Peyer's patch (tissue), 4 donors: ENCODE measurements around the gene RBM4. TPM values are rescaled to one million over a fixed set of nuclear protein-coding genes. Genes with fewer than 3 reads are reported as not detected.
"Not testable (repeated sequence)": the region's sequence is repeated elsewhere in the genome, so short reads cannot be mapped to it uniquely, and the experiment has no call there.

Experiments
- DNase-seq, 3 donors: peaks; one replicate each; pipeline ENCODE4 v3.0.0-alpha.2; 2017 to 2019
- H3K27ac ChIP-seq, 4 donors: fragments of 200-600 bp; sonication (generic); one replicate each; pipeline ENCODE4 v1.5.1; 2016 to 2019
- H3K27me3 ChIP-seq, 2 donors: fragments of 200-600 bp; sonication (generic); one replicate each; pipeline ENCODE4 v1.5.1; 2019
- H3K36me3 ChIP-seq, 3 donors: fragments of 200-600 bp; sonication (generic); one replicate each; pipeline ENCODE4 v1.5.1; 2016 to 2019
- H3K4me1 ChIP-seq, 4 donors: fragments of 200-600 bp; sonication (generic); one replicate each; pipeline ENCODE4 v1.5.1; 2016 to 2019
- H3K4me3 ChIP-seq, 4 donors: fragments of 200-600 bp; sonication (generic); 1 replicate in 3 of 4; 2 replicates in 1 of 4; pipeline ENCODE4 v1.5.1; 2016 to 2019; ENCODE audit warnings: mild to moderate bottlenecking in 1 of 4
- H3K9me3 ChIP-seq, 4 donors: fragments of 200-600 bp; sonication (generic); one replicate each; pipeline ENCODE4 v1.5.1; 2016 to 2019; ENCODE audit warnings: mild to moderate bottlenecking in 1 of 4
- POLR2A ChIP-seq, 2 donors: fragments of 450-650 bp; IDR thresholded peaks; one replicate each; pipeline ENCODE4 v1.5.1; 2017; ENCODE audit warnings: antibody characterized with exemption in 2 of 2, mild to moderate bottlenecking in 2 of 2, moderate library complexity in 2 of 2
- total RNA-seq, 4 donors: library from RNA; depleted of rRNA; stranded (reverse); fragments of >200 nt; gene quantifications; one replicate each; pipeline ENCODE4 v1.1.0, GENCODE V29; 2016
- TF ChIP-seq, protein P1 (sequence below), 6 experiments: fragments of 450-650 bp in 4 of 6; fragments of 200-600 bp in 2 of 6; sonication (generic) in 1 of 6; IDR thresholded peaks; one replicate each; pipeline ENCODE4 v1.5.1; 2017 to 2019; ENCODE audit warnings: antibody characterized with exemption in 6 of 6, mild to moderate bottlenecking in 3 of 6, moderate library complexity in 1 of 6

RBM4 gene
- 10 to 100 TPM; 64.6 to 90.8 (median 75.3) TPM for total RNA-seq

DNA sequence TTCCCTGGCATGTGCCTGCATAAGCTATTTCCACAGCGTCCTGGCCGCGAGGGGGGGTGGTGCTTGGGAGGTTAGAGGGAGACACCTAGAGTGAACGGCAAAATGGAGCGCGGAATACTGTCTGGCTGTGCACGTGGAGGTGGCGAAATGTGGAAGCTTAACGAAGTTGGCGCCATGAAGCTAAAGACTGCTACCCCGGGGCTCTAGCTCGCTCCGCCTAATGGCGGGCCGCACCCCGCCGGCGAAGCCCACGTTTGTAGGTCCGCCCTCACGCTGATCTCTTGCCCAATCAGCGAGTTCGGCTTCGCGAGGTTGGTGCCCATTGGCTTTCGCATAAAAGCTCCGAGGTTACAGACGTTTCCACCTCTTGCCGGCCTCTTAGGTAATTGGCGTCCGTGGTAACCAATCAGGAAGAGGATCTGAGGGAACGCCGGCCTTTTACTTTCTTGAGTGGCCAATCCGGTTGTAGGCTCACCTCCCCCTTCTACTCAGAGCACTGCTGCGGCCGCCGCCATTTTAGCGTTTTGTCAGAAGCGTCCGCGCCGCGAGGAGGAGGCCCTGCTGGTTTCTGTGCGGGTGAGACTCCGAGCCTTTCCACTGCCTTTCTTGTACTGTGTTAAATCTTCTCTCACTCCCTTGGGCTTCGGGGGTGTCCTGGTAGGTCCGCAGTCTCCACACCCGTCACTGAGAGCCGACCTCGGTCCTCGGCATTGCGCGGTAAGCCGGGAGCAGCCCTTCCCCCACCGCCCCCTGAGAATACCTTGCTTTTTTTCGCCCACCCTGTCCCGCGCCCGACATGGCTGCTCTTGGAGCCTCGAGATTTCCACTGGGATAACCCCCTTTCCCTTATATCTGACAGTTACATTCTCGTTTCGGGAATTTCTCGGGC is at the start of gene RBM4:
Gene RBM4, plus strand, starts transcription at position 527 of the 889 bp plus-strand sequence. CDS start 1,009 bp downstream, outside the sequence.
- H3K36me3 ChIP-seq, result peaks cover 0 to 36% (median 0%) of the 10 kb centered on the region in 3 donors
- peak within 1 kb of the TSS; percentile 63 to 85 (median 74) for H3K4me3 ChIP-seq
- H3K27ac ChIP-seq, result peak within 1 kb of the TSS; percentile 86 to 90 (median 88)
- peaks cover 0 to 50% (median 21%) of the 10 kb centered on the region in 4 donors for H3K4me1 ChIP-seq
- no peaks in the 10 kb centered on the region for H3K9me3 ChIP-seq
- H3K27me3 ChIP-seq, result no peaks in the 10 kb centered on the region
- peak; percentile 63 to 91 for TF ChIP-seq POLR2A (IDR thresholded peaks at IDR 0.05)
- TF ChIP-seq, protein P1, sequence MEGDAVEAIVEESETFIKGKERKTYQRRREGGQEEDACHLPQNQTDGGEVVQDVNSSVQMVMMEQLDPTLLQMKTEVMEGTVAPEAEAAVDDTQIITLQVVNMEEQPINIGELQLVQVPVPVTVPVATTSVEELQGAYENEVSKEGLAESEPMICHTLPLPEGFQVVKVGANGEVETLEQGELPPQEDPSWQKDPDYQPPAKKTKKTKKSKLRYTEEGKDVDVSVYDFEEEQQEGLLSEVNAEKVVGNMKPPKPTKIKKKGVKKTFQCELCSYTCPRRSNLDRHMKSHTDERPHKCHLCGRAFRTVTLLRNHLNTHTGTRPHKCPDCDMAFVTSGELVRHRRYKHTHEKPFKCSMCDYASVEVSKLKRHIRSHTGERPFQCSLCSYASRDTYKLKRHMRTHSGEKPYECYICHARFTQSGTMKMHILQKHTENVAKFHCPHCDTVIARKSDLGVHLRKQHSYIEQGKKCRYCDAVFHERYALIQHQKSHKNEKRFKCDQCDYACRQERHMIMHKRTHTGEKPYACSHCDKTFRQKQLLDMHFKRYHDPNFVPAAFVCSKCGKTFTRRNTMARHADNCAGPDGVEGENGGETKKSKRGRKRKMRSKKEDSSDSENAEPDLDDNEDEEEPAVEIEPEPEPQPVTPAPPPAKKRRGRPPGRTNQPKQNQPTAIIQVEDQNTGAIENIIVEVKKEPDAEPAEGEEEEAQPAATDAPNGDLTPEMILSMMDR (IDR thresholded peaks at IDR 0.05), result peak in 3 of 6 experiments; percentile 15 to 29 (median 20)
- peak; percentile 95 to 99 (median 96) for DNase-seq

DNA sequence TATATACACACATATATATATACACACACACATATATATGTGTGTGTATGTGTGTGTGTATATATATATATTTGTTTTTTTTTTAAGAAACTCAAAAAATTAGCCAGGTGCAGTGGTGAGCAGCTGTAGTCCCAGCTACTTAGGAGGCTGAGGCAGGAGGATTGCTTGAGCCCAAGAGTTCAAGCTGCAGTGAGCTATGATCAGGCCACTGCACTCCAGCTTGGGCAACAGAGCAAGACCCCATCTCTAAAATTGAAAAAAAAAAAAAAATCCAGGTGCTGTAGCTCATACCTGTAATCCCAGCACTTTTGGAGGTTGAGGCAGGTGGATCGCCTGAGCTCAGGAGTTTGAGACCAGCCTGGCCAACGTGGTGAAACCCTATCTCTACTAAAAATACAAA is 49.2 kb upstream of the RBM4 start:
- not testable (repeated sequence) for H3K27ac ChIP-seq, H3K4me3 ChIP-seq, H3K9me3 ChIP-seq, H3K27me3 ChIP-seq, DNase-seq, H3K36me3 ChIP-seq
- H3K4me1 ChIP-seq, result peaks cover 3 to 20% (median 9%) of the 10 kb centered on the region in 4 donors

DNA sequence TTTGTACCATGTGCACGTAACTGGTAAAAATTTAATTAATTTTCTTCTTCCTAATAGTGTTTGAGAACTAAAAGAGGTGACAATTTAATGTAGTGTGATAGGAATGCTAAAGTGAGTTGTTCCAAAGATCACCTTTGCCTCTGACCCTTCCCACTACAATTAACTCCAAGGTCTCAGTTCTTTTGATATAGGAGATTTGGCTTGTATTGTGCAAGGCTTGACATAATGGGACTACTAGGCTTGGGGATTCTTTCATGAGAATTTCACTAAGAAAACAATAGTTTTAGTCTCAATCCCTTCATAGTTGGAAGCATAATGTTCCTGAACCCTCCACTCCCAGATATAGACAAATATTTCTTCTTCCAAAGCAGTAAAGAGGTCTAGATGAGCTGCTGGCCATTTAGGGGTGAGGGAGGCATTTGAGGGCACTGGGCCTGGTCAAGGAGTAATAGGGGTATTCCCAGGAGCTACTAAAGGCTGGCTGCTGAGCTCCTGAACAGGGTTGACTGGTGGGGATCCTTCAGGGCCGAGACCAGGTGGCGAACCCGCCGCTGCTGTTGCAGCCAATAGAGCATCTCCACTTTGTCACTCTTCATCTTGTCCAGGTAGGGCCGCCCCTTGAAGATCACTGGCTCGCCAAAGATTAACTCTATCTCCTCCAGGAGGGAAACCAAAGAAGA is 48.4 kb upstream of the RBM4 start:
- H3K4me3 ChIP-seq, result no peak overlapping the region
- H3K9me3 ChIP-seq, result no peaks in the 10 kb centered on the region
- no peak for DNase-seq
- TF ChIP-seq, protein P1 (IDR thresholded peaks at IDR 0.05), result no peak
- no peak for TF ChIP-seq POLR2A (IDR thresholded peaks at IDR 0.05)
- H3K36me3 ChIP-seq, result no peaks in the 10 kb centered on the region
- H3K27me3 ChIP-seq, result no peaks in the 10 kb centered on the region
- no peak overlapping the region for H3K27ac ChIP-seq
- H3K4me1 ChIP-seq, result peaks cover 3 to 28% (median 13%) of the 10 kb centered on the region in 4 donors

DNA sequence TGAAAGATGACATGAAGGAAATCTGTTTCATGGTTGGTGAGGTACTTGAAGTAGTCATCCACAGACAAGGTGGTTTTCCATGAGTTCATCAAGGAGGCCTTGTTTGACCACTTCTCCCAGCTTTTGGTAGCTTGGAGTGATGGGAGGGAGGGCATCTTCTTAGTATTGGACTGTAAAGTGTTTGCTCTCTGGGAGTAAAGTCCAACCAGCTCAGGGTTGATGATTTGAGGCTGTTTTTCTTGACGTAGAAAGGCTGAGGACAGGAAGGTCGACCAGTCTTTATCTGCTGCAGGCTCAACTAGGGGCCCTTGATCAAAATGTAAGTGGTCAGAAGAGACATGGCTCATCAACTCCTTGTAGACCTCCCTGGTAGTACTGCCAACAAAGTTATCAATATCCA is 47.3 kb upstream of the RBM4 start:
- peaks cover 3 to 38% (median 19%) of the 10 kb centered on the region in 4 donors for H3K4me1 ChIP-seq
- H3K36me3 ChIP-seq, result no peaks in the 10 kb centered on the region
- DNase-seq, result no peak
- H3K4me3 ChIP-seq, result no peak overlapping the region
- no peaks in the 10 kb centered on the region for H3K27me3 ChIP-seq
- no peak overlapping the region for H3K27ac ChIP-seq
- H3K9me3 ChIP-seq, result no peaks in the 10 kb centered on the region
- TF ChIP-seq, protein P1 (IDR thresholded peaks at IDR 0.05), result no peak
- no peak for TF ChIP-seq POLR2A (IDR thresholded peaks at IDR 0.05)

GRCh38 chr11:66592457-66593302 is 45.8 kb upstream of the RBM4 start, which contains the start of the genes CCDC87 and CCS:
TSS of gene CCDC87 (minus strand) at chr11:66593063. CDS start at chr11:66593015, 48 bp downstream.
TSS of gene CCS (plus strand) at chr11:66593185. CDS start at chr11:66593262, 77 bp downstream.
- H3K4me3 ChIP-seq, result peak within 1 kb of the TSS; percentile 49 to 71 (median 57)
- H3K9me3 ChIP-seq, result no peaks in the 10 kb centered on the region
- peak; percentile 98 to 100 (median 99) for DNase-seq
- H3K27me3 ChIP-seq, result no peaks in the 10 kb centered on the region
- no peaks in the 10 kb centered on the region for H3K36me3 ChIP-seq
- H3K27ac ChIP-seq, result peak within 1 kb of the TSS; percentile 68 to 87 (median 82)
- H3K4me1 ChIP-seq, result peaks cover 3 to 38% (median 19%) of the 10 kb centered on the region in 4 donors
- TF ChIP-seq POLR2A (IDR thresholded peaks at IDR 0.05), result peak; percentile 80 to 96
- TF ChIP-seq, protein P1 (IDR thresholded peaks at IDR 0.05), result peak; percentile 37 to 90 (median 74)
